Rectal smooth muscle tissue (tissue), 1 donor: ENCODE results near the gene FIG4.
A peak's percentile ranks its signal among the peaks of the same experiment; 100 is the strongest.

Source experiments
- H3K27ac ChIP-seq: one replicate; pipeline ENCODE4 v1.7.0; 2013; ENCODE audit warnings: low read depth, low read length, inconsistent platforms
- H3K27me3 ChIP-seq: one replicate; pipeline ENCODE4 v1.7.0; 2013; ENCODE audit warnings: low read length; ENCODE audit not compliant: control insufficient read depth, insufficient read depth
- H3K36me3 ChIP-seq: one replicate; pipeline ENCODE4 v1.7.0; 2013; ENCODE audit warnings: low read length; ENCODE audit not compliant: control insufficient read depth, insufficient read depth
- H3K4me1 ChIP-seq: one replicate; pipeline ENCODE4 v1.7.0; 2013; ENCODE audit warnings: low read length; ENCODE audit not compliant: control insufficient read depth, insufficient read depth
- H3K4me3 ChIP-seq: one replicate; pipeline ENCODE4 v1.7.0; 2013; ENCODE audit warnings: low read length
- H3K9ac ChIP-seq: one replicate; pipeline ENCODE4 v1.7.0; 2013; ENCODE audit warnings: low read length

Gene FIG4

DNA sequence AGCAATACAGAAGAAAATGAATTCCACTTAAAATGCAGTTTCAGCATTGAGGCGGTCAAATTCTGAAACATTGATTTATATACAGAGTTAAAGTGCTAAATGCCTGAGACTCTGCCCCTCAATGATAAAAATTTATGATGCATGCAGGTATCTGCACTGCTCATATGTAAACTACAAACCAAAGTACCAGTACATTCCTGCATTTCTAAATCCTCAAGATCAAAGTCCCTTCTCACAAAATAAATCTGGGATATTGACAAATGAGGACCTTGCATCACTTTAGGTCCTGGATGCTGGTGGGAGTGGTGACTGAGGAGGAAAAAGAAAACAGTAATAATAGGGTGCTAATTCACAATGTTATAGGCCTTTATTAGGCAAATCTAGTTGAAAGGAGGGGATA lies 101.9 kb downstream of the FIG4 start:
- Histone ChIP-seq H3K9ac (no peak overlapping the region), H3K4me3 (no peak overlapping the region), H3K36me3 (peaks cover 9% of the 10 kb centered on the region), H3K27ac (no peak overlapping the region), H3K27me3 (no peaks in the 10 kb centered on the region), H3K4me1 (no peaks in the 10 kb centered on the region)

DNA sequence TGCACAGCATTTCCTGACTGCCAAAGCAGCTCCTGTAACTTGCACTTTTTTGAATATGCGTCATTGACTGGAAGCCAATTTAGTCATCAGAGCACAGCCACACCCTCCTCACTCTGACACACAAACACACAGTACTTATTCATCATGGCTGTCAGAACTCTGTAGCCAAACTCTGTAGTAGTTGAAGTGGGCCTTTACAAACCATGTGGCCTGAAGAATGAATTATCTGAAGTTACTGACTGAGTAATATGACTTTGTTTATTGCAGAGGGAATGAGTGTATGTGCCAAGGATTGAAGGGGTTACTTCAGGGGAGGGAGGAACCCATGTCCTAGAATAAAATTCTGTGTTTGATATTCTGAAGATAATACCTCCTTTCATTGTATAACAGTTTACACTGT lies 102.7 kb downstream of the FIG4 start:
- H3K9ac ChIP-seq = no peak overlapping the region
- H3K4me1 ChIP-seq = no peaks in the 10 kb centered on the region
- H3K27ac ChIP-seq = no peak overlapping the region
- H3K27me3 ChIP-seq = no peaks in the 10 kb centered on the region
- H3K36me3 ChIP-seq = peaks cover 5% of the 10 kb centered on the region
- H3K4me3 ChIP-seq = no peak overlapping the region

DNA sequence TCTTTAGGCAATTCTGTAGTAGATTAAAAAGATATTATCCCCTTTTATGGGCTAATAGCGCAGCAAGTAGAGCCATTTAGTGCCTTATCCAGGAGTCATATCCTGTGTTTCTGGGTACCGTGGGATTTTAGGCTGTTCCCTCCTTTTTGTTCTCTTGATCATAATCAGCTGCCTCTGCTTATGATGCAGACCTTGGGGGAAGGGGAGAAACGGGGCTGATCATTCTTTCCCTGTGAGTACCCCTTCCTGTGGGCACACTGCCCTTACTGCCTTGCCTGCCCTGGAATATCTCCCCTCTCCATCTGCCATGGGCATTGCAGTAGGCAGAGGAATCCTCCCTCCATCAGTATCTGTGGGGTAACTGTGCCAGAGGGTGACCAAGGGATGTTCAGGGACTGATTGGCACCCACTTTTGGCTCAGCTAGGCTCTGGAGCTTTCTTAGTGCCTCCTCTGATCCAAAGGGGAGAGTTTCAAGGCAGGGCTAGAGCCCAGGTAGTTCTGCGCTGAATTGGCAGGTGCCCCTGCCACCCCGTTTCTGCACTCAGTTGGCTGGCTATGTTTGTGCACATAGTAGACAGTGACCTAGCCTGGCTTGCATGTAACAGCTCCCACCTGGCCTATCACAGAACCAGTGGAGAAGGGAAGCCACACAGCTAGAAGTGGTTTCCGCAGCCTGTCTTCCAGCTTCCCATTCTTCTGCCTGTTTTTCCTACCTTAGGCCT lies 103.3 kb downstream of the FIG4 start:
- Histone ChIP-seq H3K27me3 (no peaks in the 10 kb centered on the region), H3K36me3 (peaks cover 5% of the 10 kb centered on the region), H3K9ac (no peak overlapping the region), H3K27ac (peak overlapping the region; percentile 25), H3K4me1 (no peaks in the 10 kb centered on the region), H3K4me3 (no peak overlapping the region)

DNA sequence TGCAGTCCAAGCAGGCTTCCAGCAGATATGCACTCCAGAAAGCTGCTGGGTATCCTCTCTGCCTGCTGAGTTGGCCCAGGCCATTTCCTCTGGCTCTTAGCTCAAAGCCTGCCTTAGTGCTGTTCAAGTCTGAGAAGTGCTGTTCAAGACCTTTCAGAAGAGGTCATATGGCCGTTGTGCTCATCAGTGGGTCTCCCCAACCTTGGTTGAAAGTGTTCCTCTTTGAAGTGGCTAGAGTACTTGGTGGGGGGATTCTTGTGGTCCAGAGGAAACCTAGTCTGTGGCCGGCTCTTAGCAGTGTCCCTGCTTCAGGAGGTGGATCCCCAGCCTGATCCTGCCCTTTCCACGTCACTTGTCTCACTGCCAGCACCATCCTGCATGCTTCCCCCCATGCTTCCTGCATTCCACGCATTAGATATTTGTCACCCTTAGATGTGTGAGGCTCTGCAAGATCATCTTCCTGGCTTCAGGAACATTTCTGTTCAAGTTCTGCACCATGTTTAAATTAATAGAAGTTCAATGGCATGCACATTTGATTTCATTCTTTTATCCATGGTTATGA lies 105.0 kb downstream of the FIG4 start:
- Histone ChIP-seq H3K36me3 (peaks cover 5% of the 10 kb centered on the region), H3K27me3 (no peaks in the 10 kb centered on the region), H3K27ac (no peak overlapping the region)

DNA sequence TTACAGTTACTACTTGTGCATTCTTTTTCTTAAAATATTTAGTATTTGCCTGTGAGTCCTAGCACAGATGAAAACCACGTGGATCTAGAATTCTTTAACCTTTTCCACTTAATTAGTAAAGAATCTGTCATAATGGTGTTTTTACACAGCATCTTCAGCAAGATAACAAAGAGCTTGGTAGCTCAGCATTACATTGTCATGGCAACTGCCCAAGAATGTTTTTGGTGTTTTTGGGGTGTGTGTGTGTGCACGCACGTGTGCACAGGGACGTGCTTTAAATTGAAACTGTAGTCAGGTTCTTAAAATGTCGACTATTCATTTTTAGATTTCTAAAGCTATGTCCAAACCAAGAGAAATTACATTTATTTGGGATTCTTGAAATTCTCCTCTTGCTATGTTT lies 108.0 kb downstream of the FIG4 start:
- Histone ChIP-seq H3K4me3 (no peak overlapping the region), H3K27ac (no peak overlapping the region), H3K27me3 (no peaks in the 10 kb centered on the region), H3K4me1 (no peaks in the 10 kb centered on the region), H3K9ac (no peak overlapping the region), H3K36me3 (peaks cover 5% of the 10 kb centered on the region)

More for the DNA sequence above, 105.0 kb downstream of the FIG4 start:
- Histone ChIP-seq H3K9ac (no peak overlapping the region), H3K4me1 (no peaks in the 10 kb centered on the region), H3K4me3 (no peak overlapping the region)

DNA sequence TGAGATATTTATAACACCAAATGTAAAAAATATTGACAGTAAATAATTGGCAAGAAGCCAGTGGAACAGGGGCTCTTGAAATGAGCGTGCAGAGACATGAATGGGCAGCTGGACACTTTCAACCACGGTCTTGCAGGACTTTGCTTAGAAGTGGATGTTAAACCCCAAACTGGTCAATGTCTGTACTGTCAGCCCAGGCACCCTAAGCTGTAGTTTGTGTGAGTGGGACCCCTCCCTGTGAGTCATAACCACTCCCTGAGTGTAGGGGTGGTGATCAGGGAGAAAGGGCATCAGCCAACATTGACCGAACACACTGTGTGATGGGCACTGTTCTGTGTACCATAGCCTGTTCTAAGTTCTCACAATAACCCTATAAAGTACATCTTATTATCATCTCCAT lies 108.6 kb downstream of the FIG4 start:
- H3K9ac ChIP-seq = no peak overlapping the region
- H3K4me3 ChIP-seq = no peak overlapping the region
- H3K27ac ChIP-seq = no peak overlapping the region
- no peaks in the 10 kb centered on the region for H3K27me3 ChIP-seq
- H3K36me3 ChIP-seq = peaks cover 2% of the 10 kb centered on the region
- H3K4me1 ChIP-seq = no peaks in the 10 kb centered on the region

DNA sequence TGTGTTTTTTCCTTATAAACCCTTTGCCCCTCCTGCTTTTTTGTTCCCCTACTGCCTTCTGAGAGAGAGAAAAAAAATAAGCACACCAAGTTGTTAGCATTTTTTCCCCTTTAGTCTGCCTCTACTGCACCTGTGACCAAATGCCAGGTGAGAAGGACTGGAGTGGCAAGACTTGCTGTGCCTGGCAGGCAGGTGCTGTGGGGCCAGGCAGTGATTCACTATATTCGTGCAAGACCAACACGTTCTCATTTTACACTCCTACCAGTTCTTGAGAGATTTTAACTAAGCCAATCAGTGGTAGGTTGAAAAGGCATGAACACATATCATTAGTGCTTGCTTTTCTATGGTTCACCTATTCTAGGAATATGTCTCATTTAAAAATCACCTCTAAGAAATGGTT lies 109.7 kb downstream of the FIG4 start:
- H3K9ac ChIP-seq = no peak overlapping the region
- peaks cover 1% of the 10 kb centered on the region for H3K36me3 ChIP-seq
- H3K4me1 ChIP-seq = no peaks in the 10 kb centered on the region
- no peak overlapping the region for H3K27ac ChIP-seq
- no peak overlapping the region for H3K4me3 ChIP-seq
- H3K27me3 ChIP-seq = no peaks in the 10 kb centered on the region

DNA sequence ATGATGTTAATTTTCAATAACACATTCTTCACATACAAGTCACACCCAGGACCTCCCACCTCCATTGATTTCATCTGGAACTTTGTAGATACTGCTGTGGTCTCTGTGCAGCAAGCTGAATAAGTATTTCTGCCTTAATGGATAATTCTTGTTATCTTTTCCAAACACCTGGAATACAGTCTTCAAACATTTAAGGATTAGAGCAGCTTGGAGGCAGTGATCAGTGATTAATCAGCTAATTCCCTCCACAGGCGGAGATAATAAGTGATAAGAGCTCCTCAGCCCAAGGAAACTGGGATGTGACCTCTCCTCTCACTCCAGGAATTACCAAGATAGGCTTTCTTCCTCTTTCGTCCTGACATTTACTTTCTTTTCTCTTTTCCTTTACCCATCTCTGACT lies 110.7 kb downstream of the FIG4 start:
- Histone ChIP-seq H3K36me3 (no peaks in the 10 kb centered on the region), H3K27ac (no peak overlapping the region), H3K9ac (no peak overlapping the region), H3K4me3 (no peak overlapping the region), H3K4me1 (no peaks in the 10 kb centered on the region), H3K27me3 (no peaks in the 10 kb centered on the region)

DNA sequence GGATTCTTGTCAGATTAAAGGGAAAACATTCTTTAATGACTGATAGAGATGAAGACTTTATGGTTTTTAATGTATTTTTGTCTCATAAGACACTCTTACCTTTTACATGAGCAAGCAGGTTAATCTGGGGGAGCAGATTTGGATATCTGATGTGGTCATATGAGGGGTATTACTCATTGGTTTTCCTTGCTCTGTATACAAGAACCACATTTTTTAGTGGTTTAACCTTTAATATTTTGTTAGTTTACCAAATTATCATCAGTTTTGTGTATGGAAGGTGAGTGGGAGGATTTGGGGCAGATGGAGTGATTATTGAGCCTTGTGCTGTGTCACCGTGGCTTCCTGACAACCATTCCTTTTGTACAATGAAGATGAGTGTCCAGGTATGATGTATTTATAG lies 112.9 kb downstream of the FIG4 start:
- Histone ChIP-seq H3K4me3 (no peak overlapping the region), H3K36me3 (no peaks in the 10 kb centered on the region), H3K27me3 (no peaks in the 10 kb centered on the region), H3K27ac (no peak overlapping the region), H3K9ac (no peak overlapping the region), H3K4me1 (no peaks in the 10 kb centered on the region)

DNA sequence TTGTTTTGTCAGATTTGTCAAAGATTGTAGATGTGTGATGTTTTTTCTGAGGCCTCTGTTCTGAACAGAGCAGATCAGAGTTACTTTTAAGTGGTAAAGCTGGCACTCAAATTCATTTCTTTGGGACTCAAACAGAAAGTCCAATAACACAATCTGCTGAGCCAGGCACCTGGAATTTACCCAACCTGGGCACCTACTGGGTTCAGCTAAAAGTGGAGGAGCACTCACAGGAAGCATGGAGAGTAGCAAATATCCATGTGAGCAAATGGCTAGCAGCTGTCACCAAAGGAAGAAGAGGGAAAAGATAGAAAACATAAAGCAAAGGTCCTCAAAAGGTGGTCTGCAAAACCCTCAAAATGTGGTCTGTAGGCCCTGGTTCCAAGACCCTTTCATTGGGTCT lies 116.8 kb downstream of the FIG4 start:
- Histone ChIP-seq H3K36me3 (no peaks in the 10 kb centered on the region), H3K9ac (no peak overlapping the region), H3K27me3 (no peaks in the 10 kb centered on the region), H3K4me3 (no peak overlapping the region), H3K4me1 (no peaks in the 10 kb centered on the region), H3K27ac (no peak overlapping the region)

DNA sequence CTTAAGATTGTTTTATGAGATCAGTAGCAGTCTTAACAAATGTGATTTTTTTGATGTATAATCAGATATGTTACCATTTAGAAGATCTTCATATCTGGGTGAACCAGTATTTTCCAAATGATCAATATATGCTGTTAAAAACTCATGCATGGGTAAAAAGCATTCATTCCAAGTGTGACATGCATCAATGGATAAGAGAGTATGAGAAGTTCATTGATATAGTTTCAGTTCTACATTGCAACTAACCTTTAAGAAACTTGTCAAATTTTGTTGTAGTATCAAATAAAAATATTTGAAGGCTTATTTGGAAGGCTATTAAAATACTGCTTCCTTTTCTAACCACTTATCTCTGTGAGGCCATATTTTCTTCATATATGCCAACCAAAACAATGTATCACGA lies 117.7 kb downstream of the FIG4 start:
- Histone ChIP-seq H3K36me3 (no peaks in the 10 kb centered on the region), H3K27me3 (no peaks in the 10 kb centered on the region), H3K27ac (no peak overlapping the region), H3K4me3 (no peak overlapping the region), H3K9ac (no peak overlapping the region), H3K4me1 (no peaks in the 10 kb centered on the region)

DNA sequence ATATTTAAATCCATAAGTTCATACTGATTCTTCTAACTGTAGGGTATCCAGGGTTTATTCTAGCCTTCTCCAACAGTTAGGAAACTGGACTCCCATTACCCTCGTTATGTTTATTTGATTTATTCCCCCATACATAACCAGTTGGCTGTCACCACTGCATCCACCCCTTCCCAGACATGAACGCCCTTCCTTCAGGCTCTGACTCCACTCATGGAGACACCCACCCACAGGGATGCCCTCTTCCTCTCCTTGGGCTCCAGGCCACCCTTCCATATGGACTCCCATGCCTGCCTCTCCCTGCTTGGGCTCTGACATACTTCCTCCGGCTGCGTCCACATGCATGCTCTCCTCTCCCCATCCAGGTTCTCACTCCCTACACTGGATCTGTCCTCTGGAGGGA lies 124.0 kb downstream of the FIG4 start:
- Histone ChIP-seq H3K9ac (no peak overlapping the region), H3K4me3 (no peak overlapping the region), H3K4me1 (no peaks in the 10 kb centered on the region), H3K27me3 (no peaks in the 10 kb centered on the region), H3K27ac (no peak overlapping the region), H3K36me3 (no peaks in the 10 kb centered on the region)
